ENCODE data around the gene CD3G. TPM values are rescaled to one million over a fixed set of nuclear protein-coding genes. Genes with fewer than 3 reads are reported as not detected.
"Not testable (repeated sequence)": the region's sequence is repeated elsewhere in the genome, so short reads cannot be mapped to it uniquely, and the experiment has no call there.

CD3G gene
- under 1 TPM; 0.16 to 0.72 (median 0.33) TPM for polyA plus RNA-seq (ENCODE audit: insufficient read length in 4 of 4)

- no peak for DNase-seq (ENCODE audit: low read depth in 4 of 4, low spot score in 3 of 4)
Measured at GRCh38 chr11:118343981-118344515, at the start of gene CD3G. Gene CD3G (plus strand): TSS chr11:118344344. CDS start chr11:118344424, 80 bp downstream.

GRCh38 chr11:118295199-118295598, 48.9 kb upstream of the CD3G start:
- no peak for DNase-seq (ENCODE audit: low read depth in 4 of 4, low spot score in 3 of 4)

- no peak for DNase-seq (ENCODE audit: low read depth in 4 of 4, low spot score in 3 of 4)
Measured at GRCh38 chr11:118295815-118296454, 48.2 kb upstream of the CD3G start.

- no peak for DNase-seq (ENCODE audit: low read depth in 4 of 4, low spot score in 3 of 4)
Measured at GRCh38 chr11:118301600-118302195, 42.4 kb upstream of the CD3G start.

- no peak for DNase-seq (ENCODE audit: low read depth in 4 of 4, low spot score in 3 of 4)
Measured at GRCh38 chr11:118304227-118304567, 39.9 kb upstream of the CD3G start.

- no peak for DNase-seq (ENCODE audit: low read depth in 4 of 4, low spot score in 3 of 4)
Measured at GRCh38 chr11:118304568-118305248, 39.4 kb upstream of the CD3G start, which contains the start of gene CD3E. Gene CD3E (plus strand): TSS chr11:118304730. CDS start chr11:118304953, 223 bp downstream.

GRCh38 chr11:118305726-118306125, 38.4 kb upstream of the CD3G start:
- DNase-seq (ENCODE audit: low read depth in 4 of 4, low spot score in 3 of 4), result no peak

- DNase-seq (ENCODE audit: low read depth in 4 of 4, low spot score in 3 of 4), result no peak
Measured at GRCh38 chr11:118306556-118306955, 37.6 kb upstream of the CD3G start.

- DNase-seq (ENCODE audit: low read depth in 4 of 4, low spot score in 3 of 4), result not testable (repeated sequence)
Measured at GRCh38 chr11:118308995-118309528, 35.1 kb upstream of the CD3G start.

GRCh38 chr11:118310271-118310670, 33.9 kb upstream of the CD3G start:
- DNase-seq (ENCODE audit: low read depth in 4 of 4, low spot score in 3 of 4), result no peak

GRCh38 chr11:118310781-118311485, 33.2 kb upstream of the CD3G start:
- no peak for DNase-seq (ENCODE audit: low read depth in 4 of 4, low spot score in 3 of 4)

- no peak for DNase-seq (ENCODE audit: low read depth in 4 of 4, low spot score in 3 of 4)
Measured at GRCh38 chr11:118311518-118311917, 32.6 kb upstream of the CD3G start.

- no peak for DNase-seq (ENCODE audit: low read depth in 4 of 4, low spot score in 3 of 4)
Measured at GRCh38 chr11:118312328-118312727, 31.8 kb upstream of the CD3G start.

- DNase-seq (ENCODE audit: low read depth in 4 of 4, low spot score in 3 of 4), result no peak
Measured at GRCh38 chr11:118313242-118313641, 30.9 kb upstream of the CD3G start.

- DNase-seq (ENCODE audit: low read depth in 4 of 4, low spot score in 3 of 4), result no peak
Measured at GRCh38 chr11:118314988-118315411, 29.1 kb upstream of the CD3G start.

GRCh38 chr11:118318124-118318523, 26.0 kb upstream of the CD3G start:
- no peak for DNase-seq (ENCODE audit: low read depth in 4 of 4, low spot score in 3 of 4)

- DNase-seq (ENCODE audit: low read depth in 4 of 4, low spot score in 3 of 4), result no peak
Measured at GRCh38 chr11:118318581-118319336, 25.4 kb upstream of the CD3G start.

GRCh38 chr11:118319337-118319707, 24.8 kb upstream of the CD3G start:
- no peak for DNase-seq (ENCODE audit: low read depth in 4 of 4, low spot score in 3 of 4)

GRCh38 chr11:118320515-118320914, 23.6 kb upstream of the CD3G start:
- DNase-seq (ENCODE audit: low read depth in 4 of 4, low spot score in 3 of 4), result no peak
